SK-N-SH (cell line): ENCODE measurements around the gene MUCL1. TPM values are rescaled to one million over a fixed set of nuclear protein-coding genes. Genes with fewer than 3 reads are reported as not detected.

Experiments
- CTCF ChIA-PET: fragments of 300-600, 350-600 bp; formaldehyde crosslinking; extraction: SDS; loops from one replicate; lab custom pipeline; 2021; lab: Yijun Ruan, JAX
- POLR2A ChIA-PET: fragments of 350-600 bp; sonication (Branson Sonifier 250); formaldehyde crosslinking; extraction: SDS; loops from one replicate; lab custom pipeline; 2020; ENCODE audit warnings: antibody characterized with exemption, inconsistent platforms; lab: Yijun Ruan, JAX
- DNase-seq: peaks from one replicate; pipeline ENCODE4 v3.0.0; 2012
- H2AFZ ChIP-seq: fragments of 200-600 bp; sonication (generic); 2 replicates; pipeline ENCODE4 v1.8.1; 2016; ENCODE audit warnings: antibody characterized with exemption, mild to moderate bottlenecking, low read depth
- H3F3A ChIP-seq: fragments of 200-600 bp; sonication (generic); replicated peaks from 2 replicates; pipeline ENCODE3; 2016; ENCODE audit warnings: antibody characterized with exemption, mild to moderate bottlenecking; ENCODE audit not compliant: insufficient read depth
- H3K27ac ChIP-seq, 2 experiments: fragments of 200-500 bp in 1 of 2; fragments of 200-600 bp in 1 of 2; sonication (Bioruptor generic) in 1 of 2; sonication (generic), shearing (Covaris generic) in 1 of 2; 2 replicates each; pipeline versions ENCODE4 v1.5.1 to v1.6.1; 2014 to 2016; ENCODE audit warnings: low read depth in 2 of 2, inconsistent platforms in 1 of 2, low read length in 1 of 2, mild to moderate bottlenecking in 1 of 2, mixed read lengths in 1 of 2
- H3K27me3 ChIP-seq: fragments of 200-600 bp; sonication (generic), shearing (Covaris generic); 2 replicates; pipeline ENCODE4 v1.6.1; 2016; ENCODE audit warnings: mixed run types; ENCODE audit not compliant: insufficient read depth
- H3K36me3 ChIP-seq, 2 experiments: fragments of 200-500 bp in 1 of 2; fragments of 200-600 bp in 1 of 2; sonication (Bioruptor generic) in 1 of 2; sonication (generic) in 1 of 2; replicated peaks in 1 of 2; 2 replicates each; pipeline versions ENCODE3 to v1.5.1; 2014 to 2016; ENCODE audit warnings: low read length in 1 of 2, mild to moderate bottlenecking in 1 of 2; ENCODE audit not compliant: insufficient read depth in 2 of 2, control insufficient read depth in 1 of 2
- H3K4me1 ChIP-seq, 2 experiments: fragments of 200-500 bp in 1 of 2; fragments of 200-600 bp in 1 of 2; sonication (Bioruptor generic) in 1 of 2; sonication (generic), shearing (Covaris generic) in 1 of 2; 2 replicates each; pipeline versions ENCODE4 v1.5.1 to v1.6.1; 2014 to 2016; ENCODE audit warnings: low read depth in 1 of 2, low read length in 1 of 2, mixed run types in 1 of 2; ENCODE audit not compliant: insufficient read depth in 2 of 2, control insufficient read depth in 1 of 2
- H3K4me2 ChIP-seq: fragments of 200-600 bp; sonication (generic), shearing (Covaris generic); 2 replicates; pipeline ENCODE4 v1.6.1; 2017; ENCODE audit warnings: mixed run types
- H3K4me3 ChIP-seq, 2 experiments: fragments of 200-500 bp in 1 of 2; fragments of 200-600 bp in 1 of 2; sonication (Bioruptor generic) in 1 of 2; sonication (generic), shearing (Covaris generic) in 1 of 2; 2 replicates each; pipeline versions ENCODE4 v1.5.1 to v1.8.1; 2014 to 2016; ENCODE audit warnings: low read depth in 2 of 2, inconsistent platforms in 1 of 2, low read length in 1 of 2, mild to moderate bottlenecking in 1 of 2, mixed read lengths in 1 of 2, moderate library complexity in 1 of 2
- H3K79me2 ChIP-seq: fragments of 200-600 bp; sonication (generic); 2 replicates; pipeline ENCODE4 v1.8.1; 2017; ENCODE audit warnings: mild to moderate bottlenecking; ENCODE audit not compliant: insufficient read depth
- H3K9ac ChIP-seq: fragments of 200-600 bp; sonication (generic); 2 replicates; pipeline ENCODE4 v1.6.1; 2017; ENCODE audit warnings: mixed run types
- H3K9me2 ChIP-seq: fragments of 200-600 bp; sonication (generic); 2 replicates; pipeline ENCODE4 v1.6.1; 2017; ENCODE audit warnings: mixed run types
- H3K9me3 ChIP-seq: fragments of 200-600 bp; sonication (generic); 2 replicates; pipeline ENCODE4 v1.6.1; 2017; ENCODE audit warnings: mixed run types, mild to moderate bottlenecking, moderate library complexity
- H4K20me1 ChIP-seq: fragments of 200-600 bp; sonication (generic); 2 replicates; pipeline ENCODE4 v1.6.1; 2017; ENCODE audit warnings: mild to moderate bottlenecking, mixed run types; ENCODE audit not compliant: insufficient read depth
- EP300 ChIP-seq, 2 experiments: IDR thresholded peaks; 2 replicates each; pipeline versions ENCODE4 v1.4.0 to v1.6.1; 2012; ENCODE audit warnings: borderline replicate concordance in 1 of 2, low read depth in 1 of 2, low read length in 1 of 2
- EZH2phosphoT487 ChIP-seq: fragments of 200-600 bp; sonication (generic); IDR thresholded peaks from 2 replicates; pipeline ENCODE4 v1.6.1; 2017; ENCODE audit warnings: low read depth, mixed run types, mild to moderate bottlenecking, antibody characterized with exemption, moderate library complexity, borderline replicate concordance
- FOSL2 ChIP-seq: IDR thresholded peaks from 2 replicates; pipeline ENCODE4 v1.4.0; 2012; ENCODE audit warnings: low read depth, mild to moderate bottlenecking, moderate library complexity, borderline replicate concordance
- FOXM1 ChIP-seq: IDR thresholded peaks from 2 replicates; pipeline ENCODE4 v1.4.0; 2012; ENCODE audit warnings: low read depth, mild to moderate bottlenecking
- MEF2A ChIP-seq: IDR thresholded peaks from 2 replicates; pipeline ENCODE4 v1.4.0; 2012; ENCODE audit warnings: low read depth, borderline replicate concordance
- MXI1 ChIP-seq: IDR thresholded peaks from 2 replicates; pipeline ENCODE4 v1.6.1; 2012; ENCODE audit warnings: mild to moderate bottlenecking, low read depth, low read length, improper control_type of control experiment
- NFIC ChIP-seq: IDR thresholded peaks from 2 replicates; pipeline ENCODE4 v1.4.0; 2012; ENCODE audit warnings: borderline replicate concordance
- POLR2AphosphoS5 ChIP-seq: IDR thresholded peaks from 2 replicates; pipeline ENCODE4 v1.6.1; 2012; ENCODE audit warnings: low read depth, low read length
- RAD21 ChIP-seq: IDR thresholded peaks from 2 replicates; pipeline ENCODE4 v1.6.1; 2012; ENCODE audit warnings: mild to moderate bottlenecking, low read length
- RFX5 ChIP-seq: IDR thresholded peaks from 2 replicates; pipeline ENCODE4 v1.6.1; 2012; ENCODE audit warnings: mild to moderate bottlenecking, improper control_type of control experiment, low read length
- RXRA ChIP-seq: IDR thresholded peaks from 2 replicates; pipeline ENCODE4 v1.4.0; 2012; ENCODE audit warnings: low read depth, mild to moderate bottlenecking, borderline replicate concordance
- SIN3A ChIP-seq: IDR thresholded peaks from 2 replicates; pipeline ENCODE4 v1.6.1; 2012; ENCODE audit warnings: low read depth, mild to moderate bottlenecking, low read length, moderate library complexity, borderline replicate concordance
- TAF1 ChIP-seq: IDR thresholded peaks from 2 replicates; pipeline ENCODE4 v1.6.1; 2012; ENCODE audit warnings: low read depth, mild to moderate bottlenecking, low read length, moderate library complexity, borderline replicate concordance
- TCF12 ChIP-seq: IDR thresholded peaks from 2 replicates; pipeline ENCODE4 v1.4.0; 2012
- WGBS: methylation state at CpG from one replicate; pipeline ENCODE4 v1.1.6; 2017; ENCODE audit warnings: low lambda C conversion rate; 5-methylcytosine and 5-hydroxymethylcytosine counted together
- polyA plus RNA-seq, 3 experiments: library from polyadenylated mRNA; depleted of rRNA; stranded (reverse); fragments of >200 nt; gene quantifications; 2 replicates each; pipeline ENCODE4 v1.2.3, GENCODE V29; 2012
- TF ChIP-seq, protein P1 (sequence below): fragments of 200-600 bp; sonication (generic); IDR thresholded peaks from 2 replicates; pipeline ENCODE4 v1.6.1; 2017; ENCODE audit warnings: antibody characterized with exemption, mild to moderate bottlenecking, moderate library complexity
- TF ChIP-seq, protein P2 (sequence below): IDR thresholded peaks from 2 replicates; pipeline ENCODE4 v1.6.1; 2012; ENCODE audit warnings: mild to moderate bottlenecking, low read depth, low read length, moderate library complexity
- TF ChIP-seq, protein P3 (sequence below): IDR thresholded peaks from 2 replicates; pipeline ENCODE4 v1.4.0; 2012; ENCODE audit warnings: low read depth
- TF ChIP-seq, protein P4 (sequence below): fragments of 150-350 bp; IDR thresholded peaks from 2 replicates; pipeline ENCODE4 v1.6.1; 2016; ENCODE audit warnings: mild to moderate bottlenecking, low read depth, low read length
- TF ChIP-seq, protein P5 (sequence below): IDR thresholded peaks from 2 replicates; pipeline ENCODE4 v1.4.0; 2012; ENCODE audit warnings: low read depth, borderline replicate concordance

The MUCL1 gene
- polyA plus RNA-seq, 1 of the 3 experiments (the other 2 are of a cell fraction): not detected

DNA sequence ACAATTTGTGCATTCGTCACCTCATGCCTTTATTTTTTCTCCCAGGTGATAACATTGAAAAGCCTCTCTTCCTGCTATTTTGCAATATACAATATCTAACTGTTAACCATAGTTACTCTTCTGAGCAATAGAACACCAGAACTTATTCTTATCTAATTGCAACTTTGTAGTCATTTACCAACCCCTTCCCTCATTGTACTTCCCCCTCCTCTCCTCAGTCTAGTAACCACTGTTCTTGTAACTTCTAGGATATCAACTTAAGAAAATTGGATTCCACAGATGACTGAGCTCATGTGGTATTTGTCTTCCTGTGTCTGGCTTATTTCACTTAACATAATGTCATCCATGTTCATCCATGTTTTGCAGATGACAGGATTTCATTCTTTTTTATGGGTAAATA is 7.6 kb downstream of the MUCL1 start:
- Histone ChIP-seq H3K4me2 (no peak overlapping the region), H3K36me3 (no peaks in the 10 kb centered on the region), H3K27ac (no peak overlapping the region), H3F3A (no peaks in the 10 kb centered on the region), H3K79me2 (no peaks in the 10 kb centered on the region), H3K9me2 (no peaks in the 10 kb centered on the region), H3K27me3 (no peaks in the 10 kb centered on the region), H3K9me3 (no peaks in the 10 kb centered on the region), H2AFZ (no peak overlapping the region), H4K20me1 (no peaks in the 10 kb centered on the region), H3K9ac (no peak overlapping the region), H3K4me3 (no peak overlapping the region), H3K4me1 (no peaks in the 10 kb centered on the region)
- ChIA-PET CTCF (no interaction called here), POLR2A (no interaction called here)
- DNase-seq: no peak
- no peak for TF ChIP-seq FOXM1
- no peak for TF ChIP-seq RXRA
- TF ChIP-seq EZH2phosphoT487: no peak
- no peak for TF ChIP-seq SIN3A
- TF ChIP-seq TCF12: no peak
- no peak for TF ChIP-seq FOSL2
- WGBS: 5% methylated on average over 1 of the region's 1 CpG

DNA sequence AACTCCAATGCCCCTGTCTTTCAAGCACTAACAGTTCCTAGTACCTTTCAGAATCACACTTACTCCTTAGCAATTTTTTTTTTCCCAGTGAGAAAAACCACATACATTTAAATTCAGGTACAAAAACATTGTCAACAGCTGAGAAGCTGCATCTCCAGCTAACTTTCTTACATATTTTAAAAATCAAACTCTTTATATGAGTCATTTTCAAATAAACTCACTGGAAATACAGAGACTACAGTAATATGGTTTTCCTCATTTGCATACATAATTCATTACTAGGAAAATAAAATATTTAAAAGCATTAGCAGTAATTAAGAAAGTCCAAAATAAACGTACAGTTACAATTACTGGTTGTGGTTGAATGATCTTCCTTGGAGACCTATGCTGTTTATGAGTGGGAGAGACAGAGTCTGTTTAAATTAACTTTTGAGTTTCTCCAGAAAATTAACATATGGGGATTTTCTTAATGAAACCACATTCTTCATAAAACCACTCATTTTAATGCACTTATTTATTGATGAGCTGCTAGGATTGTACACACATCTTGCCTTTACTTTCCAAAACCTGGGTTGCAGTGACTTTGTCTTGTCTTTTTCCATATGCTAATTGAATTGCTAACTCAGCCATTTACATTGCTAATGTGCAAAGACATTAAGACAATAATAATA is 9.8 kb downstream of the MUCL1 start:
- H3F3A ChIP-seq: no peaks in the 10 kb centered on the region
- no peak for DNase-seq
- no peaks in the 10 kb centered on the region for H3K4me1 ChIP-seq
- WGBS: 0% methylated on average over 1 of the region's 1 CpG
- H3K4me3 ChIP-seq: no peak overlapping the region
- H3K27ac ChIP-seq: no peak overlapping the region
- H3K4me2 ChIP-seq: no peak overlapping the region
- H3K9ac ChIP-seq: no peak overlapping the region
- no peaks in the 10 kb centered on the region for H3K36me3 ChIP-seq
- H3K79me2 ChIP-seq: no peaks in the 10 kb centered on the region
- no peaks in the 10 kb centered on the region for H3K9me2 ChIP-seq
- H3K27me3 ChIP-seq: no peaks in the 10 kb centered on the region
- CTCF ChIA-PET: interaction anchor here (1.3 kb wide), 1 partner anchor 10 kb away, joined by 3 read pairs; the partner anchor contains the start of gene MUCL1
- no peaks in the 10 kb centered on the region for H3K9me3 ChIP-seq
- POLR2A ChIA-PET: no interaction called here
- no peaks in the 10 kb centered on the region for H4K20me1 ChIP-seq
- no peak overlapping the region; the same call in 1 of the 2 replicates for H2AFZ ChIP-seq
- TF ChIP-seq, protein P1, sequence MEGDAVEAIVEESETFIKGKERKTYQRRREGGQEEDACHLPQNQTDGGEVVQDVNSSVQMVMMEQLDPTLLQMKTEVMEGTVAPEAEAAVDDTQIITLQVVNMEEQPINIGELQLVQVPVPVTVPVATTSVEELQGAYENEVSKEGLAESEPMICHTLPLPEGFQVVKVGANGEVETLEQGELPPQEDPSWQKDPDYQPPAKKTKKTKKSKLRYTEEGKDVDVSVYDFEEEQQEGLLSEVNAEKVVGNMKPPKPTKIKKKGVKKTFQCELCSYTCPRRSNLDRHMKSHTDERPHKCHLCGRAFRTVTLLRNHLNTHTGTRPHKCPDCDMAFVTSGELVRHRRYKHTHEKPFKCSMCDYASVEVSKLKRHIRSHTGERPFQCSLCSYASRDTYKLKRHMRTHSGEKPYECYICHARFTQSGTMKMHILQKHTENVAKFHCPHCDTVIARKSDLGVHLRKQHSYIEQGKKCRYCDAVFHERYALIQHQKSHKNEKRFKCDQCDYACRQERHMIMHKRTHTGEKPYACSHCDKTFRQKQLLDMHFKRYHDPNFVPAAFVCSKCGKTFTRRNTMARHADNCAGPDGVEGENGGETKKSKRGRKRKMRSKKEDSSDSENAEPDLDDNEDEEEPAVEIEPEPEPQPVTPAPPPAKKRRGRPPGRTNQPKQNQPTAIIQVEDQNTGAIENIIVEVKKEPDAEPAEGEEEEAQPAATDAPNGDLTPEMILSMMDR: no peak
- TF ChIP-seq MXI1 (no peak), EP300 (IDR thresholded peaks at IDR 0.05; ENCODE audit: borderline replicate concordance in 1 of 2, low read depth in 1 of 2, low read length in 1 of 2) (no peak), TCF12 (no peak), POLR2AphosphoS5 (no peak), FOXM1 (no peak), MEF2A (no peak), RFX5 (no peak), RAD21 (no peak), TAF1 (no peak), RXRA (no peak), NFIC (no peak)
- TF ChIP-seq, protein P2, sequence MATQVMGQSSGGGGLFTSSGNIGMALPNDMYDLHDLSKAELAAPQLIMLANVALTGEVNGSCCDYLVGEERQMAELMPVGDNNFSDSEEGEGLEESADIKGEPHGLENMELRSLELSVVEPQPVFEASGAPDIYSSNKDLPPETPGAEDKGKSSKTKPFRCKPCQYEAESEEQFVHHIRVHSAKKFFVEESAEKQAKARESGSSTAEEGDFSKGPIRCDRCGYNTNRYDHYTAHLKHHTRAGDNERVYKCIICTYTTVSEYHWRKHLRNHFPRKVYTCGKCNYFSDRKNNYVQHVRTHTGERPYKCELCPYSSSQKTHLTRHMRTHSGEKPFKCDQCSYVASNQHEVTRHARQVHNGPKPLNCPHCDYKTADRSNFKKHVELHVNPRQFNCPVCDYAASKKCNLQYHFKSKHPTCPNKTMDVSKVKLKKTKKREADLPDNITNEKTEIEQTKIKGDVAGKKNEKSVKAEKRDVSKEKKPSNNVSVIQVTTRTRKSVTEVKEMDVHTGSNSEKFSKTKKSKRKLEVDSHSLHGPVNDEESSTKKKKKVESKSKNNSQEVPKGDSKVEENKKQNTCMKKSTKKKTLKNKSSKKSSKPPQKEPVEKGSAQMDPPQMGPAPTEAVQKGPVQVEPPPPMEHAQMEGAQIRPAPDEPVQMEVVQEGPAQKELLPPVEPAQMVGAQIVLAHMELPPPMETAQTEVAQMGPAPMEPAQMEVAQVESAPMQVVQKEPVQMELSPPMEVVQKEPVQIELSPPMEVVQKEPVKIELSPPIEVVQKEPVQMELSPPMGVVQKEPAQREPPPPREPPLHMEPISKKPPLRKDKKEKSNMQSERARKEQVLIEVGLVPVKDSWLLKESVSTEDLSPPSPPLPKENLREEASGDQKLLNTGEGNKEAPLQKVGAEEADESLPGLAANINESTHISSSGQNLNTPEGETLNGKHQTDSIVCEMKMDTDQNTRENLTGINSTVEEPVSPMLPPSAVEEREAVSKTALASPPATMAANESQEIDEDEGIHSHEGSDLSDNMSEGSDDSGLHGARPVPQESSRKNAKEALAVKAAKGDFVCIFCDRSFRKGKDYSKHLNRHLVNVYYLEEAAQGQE: no peak
- TF ChIP-seq, protein P3, sequence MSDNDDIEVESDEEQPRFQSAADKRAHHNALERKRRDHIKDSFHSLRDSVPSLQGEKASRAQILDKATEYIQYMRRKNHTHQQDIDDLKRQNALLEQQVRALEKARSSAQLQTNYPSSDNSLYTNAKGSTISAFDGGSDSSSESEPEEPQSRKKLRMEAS: no peak
- TF ChIP-seq, protein P4, sequence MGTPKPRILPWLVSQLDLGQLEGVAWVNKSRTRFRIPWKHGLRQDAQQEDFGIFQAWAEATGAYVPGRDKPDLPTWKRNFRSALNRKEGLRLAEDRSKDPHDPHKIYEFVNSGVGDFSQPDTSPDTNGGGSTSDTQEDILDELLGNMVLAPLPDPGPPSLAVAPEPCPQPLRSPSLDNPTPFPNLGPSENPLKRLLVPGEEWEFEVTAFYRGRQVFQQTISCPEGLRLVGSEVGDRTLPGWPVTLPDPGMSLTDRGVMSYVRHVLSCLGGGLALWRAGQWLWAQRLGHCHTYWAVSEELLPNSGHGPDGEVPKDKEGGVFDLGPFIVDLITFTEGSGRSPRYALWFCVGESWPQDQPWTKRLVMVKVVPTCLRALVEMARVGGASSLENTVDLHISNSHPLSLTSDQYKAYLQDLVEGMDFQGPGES: no peak
- TF ChIP-seq, protein P5, sequence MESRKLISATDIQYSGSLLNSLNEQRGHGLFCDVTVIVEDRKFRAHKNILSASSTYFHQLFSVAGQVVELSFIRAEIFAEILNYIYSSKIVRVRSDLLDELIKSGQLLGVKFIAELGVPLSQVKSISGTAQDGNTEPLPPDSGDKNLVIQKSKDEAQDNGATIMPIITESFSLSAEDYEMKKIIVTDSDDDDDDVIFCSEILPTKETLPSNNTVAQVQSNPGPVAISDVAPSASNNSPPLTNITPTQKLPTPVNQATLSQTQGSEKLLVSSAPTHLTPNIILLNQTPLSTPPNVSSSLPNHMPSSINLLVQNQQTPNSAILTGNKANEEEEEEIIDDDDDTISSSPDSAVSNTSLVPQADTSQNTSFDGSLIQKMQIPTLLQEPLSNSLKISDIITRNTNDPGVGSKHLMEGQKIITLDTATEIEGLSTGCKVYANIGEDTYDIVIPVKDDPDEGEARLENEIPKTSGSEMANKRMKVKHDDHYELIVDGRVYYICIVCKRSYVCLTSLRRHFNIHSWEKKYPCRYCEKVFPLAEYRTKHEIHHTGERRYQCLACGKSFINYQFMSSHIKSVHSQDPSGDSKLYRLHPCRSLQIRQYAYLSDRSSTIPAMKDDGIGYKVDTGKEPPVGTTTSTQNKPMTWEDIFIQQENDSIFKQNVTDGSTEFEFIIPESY: no peak
